ENCODE results near the gene BCL7B. TPM values are rescaled to one million over a fixed set of nuclear protein-coding genes. Genes with fewer than 3 reads are reported as not detected.

The BCL7B gene
- total RNA-seq, 1 donor from 2014 or later: 130 TPM

- no peak for TF ChIP-seq CTCF (IDR thresholded peaks at IDR 0.05)
- H3K9me3 ChIP-seq: no peaks in the 10 kb centered on the region
- peaks cover 5 to 27% of the 10 kb centered on the region in 2 donors for H3K4me1 ChIP-seq
- intact Hi-C loops (cut with DNase I): loop anchor here (1.0 kb wide), 2 partner anchors 36 to 57 kb away; partner anchors contain the start of genes BCL7B and TBL2
- peak overlapping the region; percentile 84 to 86 for H3K27ac ChIP-seq
- DNase-seq (ENCODE audit: low spot score in 2 of 2): peak in 1 of 2 donors; percentile 65
- H3K36me3 ChIP-seq: peaks cover 0 to 5% of the 10 kb centered on the region in 2 donors
- no peaks in the 10 kb centered on the region for H3K27me3 ChIP-seq
- peak overlapping the region; percentile 77 to 95 for H3K4me3 ChIP-seq
Measured at GRCh38 chr7:73521636-73522104, 35.8 kb downstream of the BCL7B start.

GRCh38 chr7:73520673-73521635 lies 36.5 kb downstream of the BCL7B start:
- Histone ChIP-seq H3K27ac (peak overlapping the region; percentile 84 to 86), H3K27me3 (no peaks in the 10 kb centered on the region), H3K9me3 (no peaks in the 10 kb centered on the region), H3K36me3 (peaks cover 2 to 11% of the 10 kb centered on the region in 2 donors), H3K4me3 (peak overlapping the region; percentile 77 to 95), H3K4me1 (peaks cover 5 to 27% of the 10 kb centered on the region in 2 donors)
- intact Hi-C loops (cut with DNase I): no loop called here
- no peak for TF ChIP-seq CTCF (IDR thresholded peaks at IDR 0.05)
- DNase-seq (ENCODE audit: low spot score in 2 of 2): no peak

GRCh38 chr7:73519867-73520672 lies 37.4 kb downstream of the BCL7B start:
- no peaks in the 10 kb centered on the region for H3K27me3 ChIP-seq
- peaks cover 11 to 15% of the 10 kb centered on the region in 2 donors for H3K36me3 ChIP-seq
- H3K4me1 ChIP-seq: peaks cover 5 to 27% of the 10 kb centered on the region in 2 donors
- no peak for DNase-seq (ENCODE audit: low spot score in 2 of 2)
- no peaks in the 10 kb centered on the region for H3K9me3 ChIP-seq
- no peak for TF ChIP-seq CTCF (IDR thresholded peaks at IDR 0.05)
- H3K27ac ChIP-seq: peak overlapping the region; percentile 5 to 86
- intact Hi-C loops (cut with DNase I): no loop called here
- H3K4me3 ChIP-seq: peak overlapping the region; percentile 77 to 95

- peaks cover 20 to 28% of the 10 kb centered on the region in 2 donors for H3K36me3 ChIP-seq
- H3K9me3 ChIP-seq: no peaks in the 10 kb centered on the region
- peaks cover 5 to 27% of the 10 kb centered on the region in 2 donors for H3K4me1 ChIP-seq
- H3K27ac ChIP-seq: no peak overlapping the region
- peak overlapping the region in 1 of 2 donors; percentile 77 for H3K4me3 ChIP-seq
- H3K27me3 ChIP-seq: no peaks in the 10 kb centered on the region
- DNase-seq (ENCODE audit: low spot score in 2 of 2): no peak
- TF ChIP-seq CTCF (IDR thresholded peaks at IDR 0.05): no peak
- intact Hi-C loops (cut with DNase I): no loop called here
Measured at GRCh38 chr7:73518470-73518869, 39.0 kb downstream of the BCL7B start.

GRCh38 chr7:73517241-73517995 lies 40.1 kb downstream of the BCL7B start:
- DNase-seq (ENCODE audit: low spot score in 2 of 2): no peak
- Histone ChIP-seq H3K9me3 (no peaks in the 10 kb centered on the region), H3K4me3 (no peak overlapping the region), H3K27me3 (no peaks in the 10 kb centered on the region), H3K4me1 (peaks cover 9 to 28% of the 10 kb centered on the region in 2 donors), H3K27ac (no peak overlapping the region), H3K36me3 (peaks cover 24 to 29% of the 10 kb centered on the region in 2 donors)
- intact Hi-C loops (cut with DNase I): no loop called here
- TF ChIP-seq CTCF (IDR thresholded peaks at IDR 0.05): no peak

All from ascending aorta (tissue), 2 donors.